Prostate gland (tissue), 2 donors: ENCODE measurements around the gene TUBAL3.

ENCODE experiments used
- POLR2A ChIP-seq: fragments of 450-650 bp; IDR thresholded peaks from one replicate; pipeline ENCODE4 v1.6.1; 2016; ENCODE audit warnings: antibody characterized with exemption, mild to moderate bottlenecking
- TF ChIP-seq, protein P1 (sequence below), 4 experiments: fragments of 200-600 bp in 2 of 4; fragments of 450-650 bp in 2 of 4; sonication (generic) in 2 of 4; IDR thresholded peaks; 1 replicate in 3 of 4; 2 replicates in 1 of 4; pipeline ENCODE4 v1.5.1; 2016 to 2019; ENCODE audit warnings: antibody characterized with exemption in 4 of 4, mild to moderate bottlenecking in 2 of 4, moderate library complexity in 2 of 4

DNA sequence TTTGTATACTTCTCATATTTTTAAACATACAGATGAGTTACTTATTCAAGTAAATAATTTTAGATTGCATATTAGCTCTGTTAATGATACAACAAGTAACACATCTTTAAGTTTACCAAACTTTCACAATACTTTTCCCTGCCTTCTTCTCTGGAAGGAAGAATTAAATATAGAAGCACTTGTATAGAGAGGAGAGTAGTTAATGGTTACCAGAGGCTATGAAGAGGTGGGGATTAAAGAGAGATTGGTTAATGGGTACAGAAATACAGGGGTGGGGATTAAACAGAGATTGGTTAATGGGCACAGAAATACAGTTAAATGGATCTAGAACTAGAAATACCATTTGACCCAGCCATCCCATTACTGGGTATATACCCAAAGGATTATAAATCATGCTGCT lies 59.9 kb downstream of the TUBAL3 start:
- no peak for TF ChIP-seq POLR2A
- TF ChIP-seq, protein P1, sequence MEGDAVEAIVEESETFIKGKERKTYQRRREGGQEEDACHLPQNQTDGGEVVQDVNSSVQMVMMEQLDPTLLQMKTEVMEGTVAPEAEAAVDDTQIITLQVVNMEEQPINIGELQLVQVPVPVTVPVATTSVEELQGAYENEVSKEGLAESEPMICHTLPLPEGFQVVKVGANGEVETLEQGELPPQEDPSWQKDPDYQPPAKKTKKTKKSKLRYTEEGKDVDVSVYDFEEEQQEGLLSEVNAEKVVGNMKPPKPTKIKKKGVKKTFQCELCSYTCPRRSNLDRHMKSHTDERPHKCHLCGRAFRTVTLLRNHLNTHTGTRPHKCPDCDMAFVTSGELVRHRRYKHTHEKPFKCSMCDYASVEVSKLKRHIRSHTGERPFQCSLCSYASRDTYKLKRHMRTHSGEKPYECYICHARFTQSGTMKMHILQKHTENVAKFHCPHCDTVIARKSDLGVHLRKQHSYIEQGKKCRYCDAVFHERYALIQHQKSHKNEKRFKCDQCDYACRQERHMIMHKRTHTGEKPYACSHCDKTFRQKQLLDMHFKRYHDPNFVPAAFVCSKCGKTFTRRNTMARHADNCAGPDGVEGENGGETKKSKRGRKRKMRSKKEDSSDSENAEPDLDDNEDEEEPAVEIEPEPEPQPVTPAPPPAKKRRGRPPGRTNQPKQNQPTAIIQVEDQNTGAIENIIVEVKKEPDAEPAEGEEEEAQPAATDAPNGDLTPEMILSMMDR (IDR thresholded peaks at IDR 0.05): no peak
